ENCODE results near the gene BCAR3. TPM values are rescaled to one million over a fixed set of nuclear protein-coding genes. Genes with fewer than 3 reads are reported as not detected.
A peak's percentile ranks its signal among the peaks of the same experiment; 100 is the strongest.

Gene BCAR3
- 41.0 TPM for total RNA-seq

DNA sequence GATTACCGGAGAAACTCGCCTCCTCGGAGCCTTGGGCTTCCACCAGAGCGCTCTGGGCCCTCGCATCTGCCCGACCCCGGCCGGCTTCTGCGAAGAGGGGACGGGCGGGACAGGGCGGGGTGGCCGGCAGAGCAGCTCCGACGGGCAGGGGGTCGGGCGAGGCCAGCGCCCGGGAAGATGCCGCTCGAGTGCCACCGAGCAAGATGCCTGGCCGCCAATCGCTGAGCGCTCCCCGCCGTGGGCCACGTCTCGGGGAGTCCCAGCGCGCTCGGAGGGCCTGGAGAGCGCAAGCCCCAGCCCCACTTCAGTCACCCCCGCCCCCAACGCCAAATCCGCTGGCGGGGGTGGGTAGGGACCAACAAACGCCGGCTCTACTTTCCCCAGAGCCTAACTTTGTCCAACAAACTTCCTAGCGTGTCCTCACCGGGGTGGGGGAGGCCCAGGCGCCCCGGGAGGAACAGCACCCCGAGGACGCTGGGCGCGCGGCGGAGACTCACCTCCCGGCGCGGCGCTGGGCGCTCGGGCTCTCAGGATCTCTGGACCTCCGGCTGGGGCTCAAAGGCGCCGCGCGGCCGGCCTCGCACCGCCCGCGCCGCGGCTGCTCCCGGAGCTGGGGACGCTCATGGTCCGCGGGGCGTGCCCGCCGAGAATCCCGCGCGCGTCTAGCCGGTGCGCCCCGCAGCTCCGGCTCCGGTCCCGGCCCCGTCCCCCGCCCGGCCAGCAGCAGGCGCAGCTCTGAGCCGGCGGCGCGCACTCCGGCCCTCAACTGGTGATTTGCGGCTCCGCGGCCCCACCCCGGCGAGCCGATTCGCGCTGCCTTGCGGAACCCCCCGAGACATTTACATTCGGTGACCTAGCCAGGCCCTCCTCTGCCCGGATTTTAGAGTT is at the start of gene BCAR3:
Gene BCAR3, minus strand, starts transcription at position 737 of the 888 bp plus-strand sequence. CDS start 6,907 bp downstream, outside the sequence.
- peaks cover 2 to 9% of the 10 kb centered on the region in 2 donors for H3K4me1 ChIP-seq
- intact Hi-C loops (cut with DNase I): loop anchor here (1.0 to 5.0 kb wide), 3 partner anchors 13 to 166 kb away; no protein-coding TSS in a partner anchor
- peak in 1 of 2 donors; percentile 80 for DNase-seq (ENCODE audit: low spot score in 2 of 2)
- TF ChIP-seq, protein P1, sequence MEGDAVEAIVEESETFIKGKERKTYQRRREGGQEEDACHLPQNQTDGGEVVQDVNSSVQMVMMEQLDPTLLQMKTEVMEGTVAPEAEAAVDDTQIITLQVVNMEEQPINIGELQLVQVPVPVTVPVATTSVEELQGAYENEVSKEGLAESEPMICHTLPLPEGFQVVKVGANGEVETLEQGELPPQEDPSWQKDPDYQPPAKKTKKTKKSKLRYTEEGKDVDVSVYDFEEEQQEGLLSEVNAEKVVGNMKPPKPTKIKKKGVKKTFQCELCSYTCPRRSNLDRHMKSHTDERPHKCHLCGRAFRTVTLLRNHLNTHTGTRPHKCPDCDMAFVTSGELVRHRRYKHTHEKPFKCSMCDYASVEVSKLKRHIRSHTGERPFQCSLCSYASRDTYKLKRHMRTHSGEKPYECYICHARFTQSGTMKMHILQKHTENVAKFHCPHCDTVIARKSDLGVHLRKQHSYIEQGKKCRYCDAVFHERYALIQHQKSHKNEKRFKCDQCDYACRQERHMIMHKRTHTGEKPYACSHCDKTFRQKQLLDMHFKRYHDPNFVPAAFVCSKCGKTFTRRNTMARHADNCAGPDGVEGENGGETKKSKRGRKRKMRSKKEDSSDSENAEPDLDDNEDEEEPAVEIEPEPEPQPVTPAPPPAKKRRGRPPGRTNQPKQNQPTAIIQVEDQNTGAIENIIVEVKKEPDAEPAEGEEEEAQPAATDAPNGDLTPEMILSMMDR (IDR thresholded peaks at IDR 0.05): peak in 2 of 3 experiments; percentile 33 to 41
- no peaks in the 10 kb centered on the region for H3K9me3 ChIP-seq
- H3K36me3 ChIP-seq: no peaks in the 10 kb centered on the region
- no peaks in the 10 kb centered on the region for H3K27me3 ChIP-seq
- peak within 1 kb of the TSS; percentile 90 to 92 for H3K27ac ChIP-seq
- H3K4me3 ChIP-seq: peak within 1 kb of the TSS; percentile 79 to 93

DNA sequence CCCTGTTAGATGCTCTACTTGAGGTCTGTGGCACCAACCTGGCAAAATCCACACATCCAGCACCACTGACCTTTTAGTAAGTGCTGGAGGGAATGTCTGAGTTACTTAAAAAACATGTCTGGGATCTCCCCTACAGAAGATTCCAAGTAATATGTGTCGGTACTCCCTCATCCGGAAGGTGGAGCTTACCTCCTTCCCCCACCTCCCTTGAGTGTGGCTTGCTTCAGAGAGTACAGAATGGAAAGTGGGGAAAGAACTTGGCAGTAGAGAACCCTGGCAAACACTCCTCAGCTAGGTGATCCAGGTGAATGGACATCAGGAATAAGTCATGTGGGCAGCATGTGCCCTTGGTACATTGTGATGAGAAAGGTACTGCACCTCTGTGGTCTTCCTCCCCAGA is 49.0 kb upstream of the BCAR3 start:
- intact Hi-C loops (cut with DNase I): no loop called here
- TF ChIP-seq, protein P1 (IDR thresholded peaks at IDR 0.05): no peak
- no peaks in the 10 kb centered on the region for H3K9me3 ChIP-seq

DNA sequence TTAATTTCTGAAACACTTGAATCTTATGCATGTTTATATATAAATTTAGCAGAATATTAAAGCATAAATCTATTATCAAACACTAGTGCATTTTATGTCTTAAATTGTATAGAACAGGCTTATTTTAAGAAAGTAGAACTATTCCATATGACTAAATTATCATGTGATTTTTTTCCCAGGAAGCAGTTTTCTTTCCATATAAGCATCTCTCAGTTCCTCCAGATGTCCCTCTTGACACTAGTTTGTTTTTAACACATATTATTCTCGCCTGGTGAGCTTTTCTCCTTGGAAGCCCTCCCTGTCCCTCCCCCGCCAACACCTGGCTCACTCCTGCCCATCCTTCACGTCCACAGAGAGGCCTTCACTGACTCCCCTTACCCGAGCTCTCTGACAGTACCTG is 48.3 kb upstream of the BCAR3 start:
- no peak overlapping the region for H3K4me3 ChIP-seq
- no peak overlapping the region for H3K27ac ChIP-seq
- H3K27me3 ChIP-seq: no peaks in the 10 kb centered on the region
- intact Hi-C loops (cut with DNase I): no loop called here
- H3K9me3 ChIP-seq: no peaks in the 10 kb centered on the region
- TF ChIP-seq, protein P1 (IDR thresholded peaks at IDR 0.05): no peak
- no peak for DNase-seq (ENCODE audit: low spot score in 2 of 2)
- H3K36me3 ChIP-seq: no peaks in the 10 kb centered on the region
- peaks cover 0 to 4% of the 10 kb centered on the region in 2 donors for H3K4me1 ChIP-seq

More for the DNA sequence above, 49.0 kb upstream of the BCAR3 start:
- Histone ChIP-seq H3K4me1 (peaks cover 0 to 4% of the 10 kb centered on the region in 2 donors), H3K36me3 (no peaks in the 10 kb centered on the region), H3K4me3 (no peak overlapping the region), H3K27me3 (no peaks in the 10 kb centered on the region), H3K27ac (no peak overlapping the region)
- DNase-seq (ENCODE audit: low spot score in 2 of 2): no peak

DNA sequence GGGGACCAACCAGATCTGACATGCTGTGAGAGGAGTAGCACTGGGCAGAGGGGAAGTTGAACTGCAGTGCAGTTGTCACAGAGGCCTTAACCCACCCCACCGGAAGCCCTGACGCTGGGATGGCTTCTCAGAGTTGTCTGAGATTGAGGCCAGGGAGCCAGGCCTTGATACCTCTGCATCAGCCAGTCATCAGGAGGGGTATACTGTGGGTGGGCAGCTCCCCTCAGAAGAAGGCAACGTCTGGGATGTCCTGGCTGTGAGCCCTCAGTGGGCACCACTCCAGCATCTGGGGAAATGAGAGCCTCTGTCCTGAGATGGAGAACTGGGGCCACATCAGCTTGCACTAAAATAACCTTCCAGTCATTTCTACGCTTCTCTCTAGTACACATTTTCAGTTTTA is 47.9 kb upstream of the BCAR3 start:
- DNase-seq (ENCODE audit: low spot score in 2 of 2): no peak
- Histone ChIP-seq H3K4me3 (no peak overlapping the region), H3K4me1 (peaks cover 0 to 4% of the 10 kb centered on the region in 2 donors), H3K9me3 (no peaks in the 10 kb centered on the region), H3K36me3 (no peaks in the 10 kb centered on the region), H3K27me3 (no peaks in the 10 kb centered on the region), H3K27ac (no peak overlapping the region)
- intact Hi-C loops (cut with DNase I): no loop called here
- TF ChIP-seq, protein P1 (IDR thresholded peaks at IDR 0.05): no peak

DNA sequence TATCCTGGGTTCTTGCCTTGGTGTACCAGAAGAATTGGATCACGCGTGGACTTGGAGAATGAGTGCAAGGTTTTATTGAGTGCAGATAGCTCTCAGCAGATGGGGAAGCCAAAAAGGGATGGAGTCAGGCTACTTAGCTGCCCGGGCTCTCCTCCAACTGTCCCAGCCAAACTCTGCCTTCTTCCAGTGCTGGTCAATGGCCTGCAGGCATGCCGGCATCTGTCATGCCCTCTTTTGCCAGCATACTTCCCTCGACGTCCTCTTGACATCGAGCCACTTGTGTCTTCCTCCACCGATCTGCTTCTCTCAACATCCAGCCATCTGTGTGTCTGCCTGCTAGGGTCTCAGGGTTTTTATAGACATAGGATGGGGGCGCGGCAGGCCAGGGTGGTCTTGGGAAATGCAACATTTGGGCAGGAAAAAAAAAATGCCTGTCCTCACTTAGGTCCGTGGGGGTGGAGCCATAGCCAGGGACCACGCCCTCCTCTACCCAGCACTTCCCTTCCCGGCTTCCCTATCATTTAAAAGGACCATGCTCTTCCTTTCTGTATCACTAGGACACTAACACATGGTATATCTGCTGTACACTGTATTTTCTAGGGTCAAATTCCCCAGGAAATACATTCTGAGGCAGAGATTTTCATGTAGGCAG is 47.0 kb upstream of the BCAR3 start:
- Histone ChIP-seq H3K36me3 (no peaks in the 10 kb centered on the region), H3K27ac (no peak overlapping the region), H3K9me3 (no peaks in the 10 kb centered on the region), H3K4me1 (peaks cover under 1 to 4% of the 10 kb centered on the region in 2 donors), H3K27me3 (no peaks in the 10 kb centered on the region), H3K4me3 (no peak overlapping the region)
- TF ChIP-seq, protein P1 (IDR thresholded peaks at IDR 0.05): no peak
- intact Hi-C loops (cut with DNase I): no loop called here
- no peak for DNase-seq (ENCODE audit: low spot score in 2 of 2)
